ENCODE data around the gene R3HDML. TPM values are rescaled to one million over a fixed set of nuclear protein-coding genes. Genes with fewer than 3 reads are reported as not detected.

Gene R3HDML
- total RNA-seq, 2 experiments from 2014 or later = not detected

DNA sequence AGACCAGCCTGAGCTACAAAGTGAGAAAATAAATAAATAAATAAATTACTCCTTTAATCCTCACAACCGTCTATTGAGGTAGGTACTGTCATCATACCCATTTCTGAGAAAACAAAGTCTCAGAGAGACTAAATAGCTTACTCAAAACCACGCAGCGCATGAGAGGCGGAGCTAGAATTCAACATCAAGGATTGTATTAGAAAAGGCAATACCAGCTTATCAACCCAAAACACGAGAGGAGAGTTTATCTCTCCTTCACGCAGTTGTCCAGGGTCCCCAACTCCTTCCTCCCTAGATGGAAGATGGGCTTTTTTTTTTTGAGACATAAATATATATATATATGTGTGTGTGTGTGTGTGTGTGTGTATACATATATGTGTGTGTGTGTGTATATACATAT, 30.9 kb downstream of the R3HDML start:
- no peaks in the 10 kb centered on the region for H3K27me3 Mint-ChIP-seq
- H3K4me3 Mint-ChIP-seq = no peak overlapping the region
- H3K36me3 ChIP-seq (ENCODE audit: insufficient read depth, low read length) = no peaks in the 10 kb centered on the region
- H3K9me3 Mint-ChIP-seq = no peaks in the 10 kb centered on the region
- ChIA-PET POLR2A (no interaction called here), CTCF (no interaction called here)
- no peaks in the 10 kb centered on the region for H3K36me3 Mint-ChIP-seq (ENCODE audit: low read depth)
- intact Hi-C loops (cut with DNase I, micrococcal nuclease) = no loop called here
- DNase-seq (no peak), ATAC-seq (ENCODE audit: poor library complexity) (no peak)
- no peaks in the 10 kb centered on the region for H3K4me1 ChIP-seq (ENCODE audit: insufficient read depth, low read length)
- TF ChIP-seq, protein P1, sequence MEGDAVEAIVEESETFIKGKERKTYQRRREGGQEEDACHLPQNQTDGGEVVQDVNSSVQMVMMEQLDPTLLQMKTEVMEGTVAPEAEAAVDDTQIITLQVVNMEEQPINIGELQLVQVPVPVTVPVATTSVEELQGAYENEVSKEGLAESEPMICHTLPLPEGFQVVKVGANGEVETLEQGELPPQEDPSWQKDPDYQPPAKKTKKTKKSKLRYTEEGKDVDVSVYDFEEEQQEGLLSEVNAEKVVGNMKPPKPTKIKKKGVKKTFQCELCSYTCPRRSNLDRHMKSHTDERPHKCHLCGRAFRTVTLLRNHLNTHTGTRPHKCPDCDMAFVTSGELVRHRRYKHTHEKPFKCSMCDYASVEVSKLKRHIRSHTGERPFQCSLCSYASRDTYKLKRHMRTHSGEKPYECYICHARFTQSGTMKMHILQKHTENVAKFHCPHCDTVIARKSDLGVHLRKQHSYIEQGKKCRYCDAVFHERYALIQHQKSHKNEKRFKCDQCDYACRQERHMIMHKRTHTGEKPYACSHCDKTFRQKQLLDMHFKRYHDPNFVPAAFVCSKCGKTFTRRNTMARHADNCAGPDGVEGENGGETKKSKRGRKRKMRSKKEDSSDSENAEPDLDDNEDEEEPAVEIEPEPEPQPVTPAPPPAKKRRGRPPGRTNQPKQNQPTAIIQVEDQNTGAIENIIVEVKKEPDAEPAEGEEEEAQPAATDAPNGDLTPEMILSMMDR (IDR thresholded peaks at IDR 0.05) = no peak
- no peaks in the 10 kb centered on the region for H3K9me3 ChIP-seq (ENCODE audit: control insufficient read depth in 1 of 2, insufficient read depth in 1 of 2, low read length in 2 of 2)
- no peak overlapping the region for H3K27ac ChIP-seq (ENCODE audit: low read depth in 1 of 2, low read length in 2 of 2)
- H3K4me1 Mint-ChIP-seq (ENCODE audit: low read depth) = no peaks in the 10 kb centered on the region
- no peaks in the 10 kb centered on the region for H3K27me3 ChIP-seq (ENCODE audit: control insufficient read depth in 1 of 2, insufficient read depth in 2 of 2, low read length in 2 of 2)
- no peak overlapping the region for H3K27ac Mint-ChIP-seq
- H3K4me3 ChIP-seq (ENCODE audit: low read length) = no peak overlapping the region

DNA sequence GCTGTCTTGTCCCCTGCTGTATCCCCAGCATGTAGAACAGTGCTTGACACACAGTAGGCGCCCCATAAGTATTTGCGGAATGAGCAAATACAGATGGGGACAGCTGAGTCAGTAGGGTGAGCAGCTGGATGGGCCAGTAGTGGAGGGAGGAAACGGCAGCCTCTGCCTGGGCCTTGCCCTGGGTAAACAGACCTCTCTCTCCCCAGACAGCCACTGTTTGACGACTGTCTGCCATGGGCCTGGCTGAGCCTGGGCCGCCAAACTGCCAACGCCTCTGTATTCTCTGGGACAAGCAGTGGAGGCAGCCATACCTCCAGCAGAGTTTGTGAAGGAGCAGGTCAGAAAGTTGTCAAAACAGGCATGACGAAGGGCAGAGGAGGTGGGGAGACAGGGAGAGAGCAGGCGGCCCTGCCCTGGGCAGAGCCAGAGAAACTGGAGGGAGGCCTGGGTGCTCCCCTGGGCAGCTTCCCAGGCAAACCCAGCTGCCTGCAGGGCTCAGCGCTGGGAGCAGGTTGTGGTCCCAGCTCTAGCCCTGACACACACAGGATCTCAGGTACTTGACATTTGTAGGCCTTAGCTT, 33.9 kb downstream of the R3HDML start:
- CTCF ChIA-PET = no interaction called here
- ATAC-seq (ENCODE audit: poor library complexity) (no peak), DNase-seq (no peak)
- Histone ChIP-seq H3K4me1 (ENCODE audit: insufficient read depth, low read length) (no peaks in the 10 kb centered on the region), H3K36me3 (ENCODE audit: insufficient read depth, low read length) (no peaks in the 10 kb centered on the region), H3K27ac (ENCODE audit: low read depth in 1 of 2, low read length in 2 of 2) (no peak overlapping the region), H3K27me3 (ENCODE audit: control insufficient read depth in 1 of 2, insufficient read depth in 2 of 2, low read length in 2 of 2) (no peaks in the 10 kb centered on the region), H3K9me3 (ENCODE audit: control insufficient read depth in 1 of 2, insufficient read depth in 1 of 2, low read length in 2 of 2) (no peaks in the 10 kb centered on the region), H3K4me3 (ENCODE audit: low read length) (no peak overlapping the region)
- Mint-ChIP-seq H3K9me3 (no peaks in the 10 kb centered on the region), H3K36me3 (ENCODE audit: low read depth) (no peaks in the 10 kb centered on the region), H3K4me1 (ENCODE audit: low read depth) (no peaks in the 10 kb centered on the region), H3K4me3 (no peak overlapping the region), H3K27me3 (no peaks in the 10 kb centered on the region), H3K27ac (no peak overlapping the region)
- TF ChIP-seq, protein P1 (IDR thresholded peaks at IDR 0.05) = no peak
- intact Hi-C loops (cut with DNase I, micrococcal nuclease) = no loop called here
- POLR2A ChIA-PET = no interaction called here

DNA sequence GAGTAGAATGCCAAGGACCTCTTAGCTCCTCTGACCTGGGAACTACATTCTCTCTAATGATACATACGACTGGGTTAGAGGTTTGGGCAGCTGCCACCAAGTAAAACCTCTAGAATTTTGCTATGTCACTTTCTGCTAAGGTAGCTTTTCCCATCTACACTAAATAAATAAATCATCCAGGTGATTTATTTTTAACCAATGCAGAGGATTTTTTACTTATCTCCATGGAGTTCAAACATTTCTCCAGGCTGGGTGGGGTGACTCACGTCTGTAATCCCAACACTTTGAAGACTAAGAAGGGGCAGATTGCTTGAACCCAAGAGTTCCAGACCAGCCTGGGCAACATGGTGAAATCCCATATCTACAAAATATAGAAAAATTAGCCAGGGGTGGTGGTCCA, 45.8 kb downstream of the R3HDML start:
- intact Hi-C loops (cut with DNase I, micrococcal nuclease) = no loop called here

More for the DNA sequence above, 45.8 kb downstream of the R3HDML start:
- no peaks in the 10 kb centered on the region for H3K9me3 Mint-ChIP-seq
- no peak for ATAC-seq (ENCODE audit: poor library complexity)
- no peak overlapping the region for H3K4me3 Mint-ChIP-seq
- H3K9me3 ChIP-seq (ENCODE audit: control insufficient read depth in 1 of 2, insufficient read depth in 1 of 2, low read length in 2 of 2) = no peaks in the 10 kb centered on the region
- ChIA-PET CTCF (interaction anchor here (1.4 kb wide), 1 partner anchor 228 kb away, joined by 3 read pairs; no protein-coding TSS in a partner anchor), POLR2A (no interaction called here)
- no peak overlapping the region for H3K4me3 ChIP-seq (ENCODE audit: low read length)
- no peak overlapping the region for H3K27ac ChIP-seq (ENCODE audit: low read depth in 1 of 2, low read length in 2 of 2)
- TF ChIP-seq, protein P1 (IDR thresholded peaks at IDR 0.05) = no peak
- no peak for DNase-seq
- H3K4me1 ChIP-seq (ENCODE audit: insufficient read depth, low read length) = no peaks in the 10 kb centered on the region
- H3K27me3 Mint-ChIP-seq = peaks cover 19% of the 10 kb centered on the region
- H3K36me3 Mint-ChIP-seq (ENCODE audit: low read depth) = no peaks in the 10 kb centered on the region
- H3K27me3 ChIP-seq (ENCODE audit: control insufficient read depth in 1 of 2, insufficient read depth in 2 of 2, low read length in 2 of 2) = peaks cover 4 to 5% of the 10 kb centered on the region in 2 experiments
- no peak overlapping the region for H3K27ac Mint-ChIP-seq
- H3K4me1 Mint-ChIP-seq (ENCODE audit: low read depth) = peaks cover 9% of the 10 kb centered on the region
- H3K36me3 ChIP-seq (ENCODE audit: insufficient read depth, low read length) = no peaks in the 10 kb centered on the region

Measured in CD4-positive, alpha-beta T cell (primary cell).